ENCODE measurements around the gene PRR15L.
"Not testable (repeated sequence)": the region's sequence is repeated elsewhere in the genome, so short reads cannot be mapped to it uniquely, and the experiment has no call there.

The PRR15L gene

GRCh38 chr17:47957591-47958490, at the start of gene PRR15L:
Gene PRR15L, minus strand, starts transcription at chr17:47957883. Its CDS starts 4,649 bp downstream, at chr17:47953234.
- DNase-seq = no peak

- no peak for DNase-seq
Measured at GRCh38 chr17:48006936-48007709, 49.4 kb upstream of the PRR15L start.

GRCh38 chr17:48004983-48005382, 47.3 kb upstream of the PRR15L start:
- no peak for DNase-seq

- DNase-seq = no peak
Measured at GRCh38 chr17:48003417-48004151, 45.9 kb upstream of the PRR15L start.

GRCh38 chr17:48002916-48003416, 45.3 kb upstream of the PRR15L start:
- no peak for DNase-seq

- DNase-seq = peak; percentile 57
Measured at GRCh38 chr17:48002266-48002915, 44.7 kb upstream of the PRR15L start.

GRCh38 chr17:48001657-48002056, 44.0 kb upstream of the PRR15L start:
- not testable (repeated sequence) for DNase-seq

- DNase-seq = no peak
Measured at GRCh38 chr17:48001197-48001596, 43.5 kb upstream of the PRR15L start.

GRCh38 chr17:47999582-47999981, 41.9 kb upstream of the PRR15L start:
- DNase-seq = no peak

- no peak for DNase-seq
Measured at GRCh38 chr17:47998044-47998443, 40.4 kb upstream of the PRR15L start.

GRCh38 chr17:47997586-47997985, 39.9 kb upstream of the PRR15L start:
- no peak for DNase-seq

- DNase-seq = no peak
Measured at GRCh38 chr17:47996201-47996600, 38.5 kb upstream of the PRR15L start.

- DNase-seq = no peak
Measured at GRCh38 chr17:47995241-47995935, 37.7 kb upstream of the PRR15L start.

GRCh38 chr17:47994724-47995123, 37.0 kb upstream of the PRR15L start:
- no peak for DNase-seq

GRCh38 chr17:47993964-47994363, 36.3 kb upstream of the PRR15L start:
- DNase-seq = no peak

GRCh38 chr17:47993031-47993564, 35.4 kb upstream of the PRR15L start:
- DNase-seq = no peak

- DNase-seq = no peak
Measured at GRCh38 chr17:47992216-47992615, 34.5 kb upstream of the PRR15L start.

GRCh38 chr17:47990962-47991731, 33.5 kb upstream of the PRR15L start:
- DNase-seq = no peak

- no peak for DNase-seq
Measured at GRCh38 chr17:47989700-47990099, 32.0 kb upstream of the PRR15L start.

GRCh38 chr17:47989159-47989558, 31.5 kb upstream of the PRR15L start:
- no peak for DNase-seq

GRCh38 chr17:47988445-47988844, 30.8 kb upstream of the PRR15L start:
- not testable (repeated sequence) for DNase-seq
